ENCODE measurements around the gene CPED1. TPM values are rescaled to one million over a fixed set of nuclear protein-coding genes. Genes with fewer than 3 reads are reported as not detected.
"Not testable (repeated sequence)": the region's sequence is repeated elsewhere in the genome, so short reads cannot be mapped to it uniquely, and the experiment has no call there.

CPED1 gene
- total RNA-seq, 1 experiment from 2014 or later: 33.6 TPM

DNA sequence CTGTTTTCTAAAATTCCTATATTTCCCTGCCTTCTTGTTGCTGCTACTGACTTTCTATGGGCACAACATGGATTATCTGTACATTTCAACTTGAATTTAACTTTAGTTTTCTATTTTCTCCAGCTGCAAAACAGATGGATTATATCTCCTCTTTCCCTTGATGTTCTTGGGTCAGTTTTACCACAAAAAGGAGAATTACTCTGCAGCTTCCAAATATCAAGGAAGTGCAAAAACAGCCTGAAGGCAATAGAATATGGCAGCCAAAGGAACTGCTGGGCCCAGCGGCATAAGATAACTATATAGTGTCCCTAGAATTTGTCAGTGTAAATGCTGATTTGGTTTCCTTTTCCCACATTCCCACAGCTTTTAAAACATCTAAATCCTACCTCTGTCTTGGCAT is 29.1 kb downstream of the CPED1 start:
- peak; percentile 77 for DNase-seq (ENCODE audit: low read depth)

DNA sequence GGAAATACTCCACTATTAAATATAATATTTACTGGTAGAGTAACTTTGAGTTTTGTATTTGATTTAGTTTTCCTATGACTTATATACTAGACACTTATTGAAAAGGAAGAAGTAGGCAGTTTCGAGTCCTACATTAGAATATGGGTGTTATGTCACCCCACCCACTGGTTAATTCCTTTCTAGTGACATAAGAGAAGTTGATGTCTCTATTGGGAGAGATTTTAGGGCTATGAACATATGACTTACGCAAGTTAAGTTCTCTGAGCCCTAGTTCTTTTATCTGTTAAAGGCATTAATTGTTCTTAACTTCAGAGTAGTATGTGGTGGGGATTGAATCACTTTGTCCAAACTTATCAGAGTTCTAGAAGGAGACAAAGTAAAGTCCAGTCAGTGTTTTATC is 30.5 kb downstream of the CPED1 start:
- DNase-seq (ENCODE audit: low read depth): no peak

DNA sequence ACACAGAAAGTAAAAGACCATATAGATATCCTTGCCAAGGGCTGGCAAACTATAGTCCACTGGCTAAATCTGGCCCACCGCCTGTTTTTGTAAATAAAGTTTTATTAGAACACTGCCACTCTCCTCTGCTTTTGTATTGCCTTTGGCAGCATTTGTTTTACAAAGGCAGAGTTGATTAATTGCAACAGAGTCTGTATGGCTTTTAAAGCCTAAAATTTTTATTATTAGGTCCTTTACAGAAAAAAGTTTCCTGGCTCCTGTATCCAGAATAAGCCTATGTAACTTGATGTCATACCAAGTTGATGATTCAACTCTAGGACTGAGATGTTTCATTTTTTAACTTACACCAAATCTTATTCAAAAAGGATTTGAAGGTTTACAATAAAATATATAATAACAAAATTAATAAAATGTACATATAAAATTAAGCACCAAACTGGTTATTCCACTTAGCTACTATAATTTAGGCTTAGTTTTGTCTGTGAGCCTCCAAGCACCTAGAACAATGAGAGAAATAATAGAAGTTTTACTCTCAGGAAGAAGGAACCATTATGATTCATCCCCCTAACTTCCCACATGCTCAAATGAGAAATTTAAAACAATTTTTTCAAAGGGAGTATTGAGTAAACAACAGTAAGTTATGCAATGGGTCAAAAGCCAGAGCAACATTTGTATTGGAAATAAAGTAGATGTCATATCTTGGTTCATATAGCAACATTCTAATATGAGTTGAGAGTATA is 31.9 kb downstream of the CPED1 start:
- peak; percentile 54 for DNase-seq (ENCODE audit: low read depth)

- no peak for DNase-seq (ENCODE audit: low read depth)
These were observed 32.8 kb downstream of the CPED1 start for GRCh38 chr7:121020989-121021969.

- DNase-seq (ENCODE audit: low read depth): no peak
These were observed 34.7 kb downstream of the CPED1 start for GRCh38 chr7:121023194-121023593.

DNA sequence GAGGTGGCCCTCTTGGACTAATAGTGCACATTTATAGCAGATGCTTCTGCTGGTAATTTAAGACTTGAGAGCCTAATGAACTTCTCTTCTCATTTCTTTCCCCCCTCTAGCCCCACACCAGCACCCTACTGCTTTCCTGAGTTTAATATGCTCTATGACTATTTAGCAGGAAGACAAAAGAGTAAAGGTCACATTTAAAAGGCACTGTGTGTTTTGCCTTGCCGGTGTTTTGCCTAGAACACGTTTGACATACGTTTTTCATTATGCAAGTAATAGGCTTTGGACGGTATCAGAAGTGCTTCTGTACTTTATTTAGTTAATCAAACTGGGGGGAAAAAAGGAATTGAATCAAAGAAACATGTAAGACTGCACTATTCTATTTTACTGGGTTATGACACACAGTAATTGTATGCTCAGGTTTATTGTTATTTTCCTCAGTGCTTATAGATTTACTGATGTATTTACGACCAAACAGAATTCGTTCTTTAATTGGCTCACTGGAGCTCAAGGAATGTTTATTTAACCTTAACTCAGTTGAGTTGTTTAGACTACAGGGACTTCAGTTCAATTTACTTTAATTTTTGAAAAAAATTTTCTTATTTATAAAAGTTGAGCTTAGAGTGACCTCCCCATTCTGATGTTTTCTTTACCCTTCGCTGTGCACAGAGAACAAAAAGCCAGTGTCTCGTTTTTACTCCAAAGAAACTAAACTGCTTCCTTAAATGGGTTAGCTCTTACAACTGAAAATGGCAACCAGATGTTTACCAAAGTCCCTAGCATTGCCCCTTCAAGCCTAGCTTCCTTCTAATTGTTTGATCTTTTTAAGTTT is 35.4 kb downstream of the CPED1 start:
- peak; percentile 62 for DNase-seq (ENCODE audit: low read depth)

DNA sequence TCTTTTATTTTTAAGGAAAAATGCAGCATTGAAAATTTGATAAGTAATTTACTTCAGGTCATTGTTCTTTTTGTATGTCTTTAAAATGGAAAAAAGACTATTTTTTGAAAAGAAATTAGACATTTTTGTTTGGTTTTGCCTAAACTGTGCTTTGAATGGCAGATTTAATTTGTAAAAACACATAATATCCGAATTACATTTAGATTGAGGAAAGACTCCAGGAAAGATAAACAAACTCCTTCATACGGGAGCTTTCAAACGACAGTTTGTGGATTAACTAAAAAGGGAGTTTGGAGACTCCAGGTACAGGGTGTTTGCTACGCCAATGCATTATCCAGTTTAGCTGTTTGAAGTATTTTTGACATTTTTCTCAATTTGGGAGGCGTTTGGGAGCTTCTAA is 36.1 kb downstream of the CPED1 start:
- no peak for DNase-seq (ENCODE audit: low read depth)

DNA sequence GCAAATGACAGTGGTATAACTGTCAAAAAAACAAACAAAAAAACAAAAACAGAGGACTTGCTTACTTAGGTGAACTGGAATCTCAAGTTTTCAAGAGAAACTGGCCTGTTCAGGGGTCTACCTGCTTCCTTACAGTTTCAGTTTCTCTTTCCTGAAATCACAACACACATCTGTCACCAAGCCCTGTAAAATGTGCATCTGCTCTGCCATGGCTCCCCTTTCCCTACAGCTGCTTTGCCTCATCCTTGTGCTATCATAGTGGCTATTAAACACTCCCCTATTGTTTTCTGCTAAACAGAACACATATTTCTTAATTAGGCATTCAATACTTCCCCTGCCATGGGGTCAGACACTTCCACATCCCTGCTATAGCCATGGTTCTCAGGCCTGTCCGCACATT is 37.6 kb downstream of the CPED1 start:
- peak; percentile 30 for DNase-seq (ENCODE audit: low read depth)

- no peak for DNase-seq (ENCODE audit: low read depth)
These were observed 38.1 kb downstream of the CPED1 start for GRCh38 chr7:121026577-121027111.

GRCh38 chr7:121027761-121028669 is 39.5 kb downstream of the CPED1 start:
- no peak for DNase-seq (ENCODE audit: low read depth)

GRCh38 chr7:121029302-121029701 is 40.8 kb downstream of the CPED1 start:
- DNase-seq (ENCODE audit: low read depth): no peak

- no peak for DNase-seq (ENCODE audit: low read depth)
These were observed 41.8 kb downstream of the CPED1 start for GRCh38 chr7:121030308-121030707.

DNA sequence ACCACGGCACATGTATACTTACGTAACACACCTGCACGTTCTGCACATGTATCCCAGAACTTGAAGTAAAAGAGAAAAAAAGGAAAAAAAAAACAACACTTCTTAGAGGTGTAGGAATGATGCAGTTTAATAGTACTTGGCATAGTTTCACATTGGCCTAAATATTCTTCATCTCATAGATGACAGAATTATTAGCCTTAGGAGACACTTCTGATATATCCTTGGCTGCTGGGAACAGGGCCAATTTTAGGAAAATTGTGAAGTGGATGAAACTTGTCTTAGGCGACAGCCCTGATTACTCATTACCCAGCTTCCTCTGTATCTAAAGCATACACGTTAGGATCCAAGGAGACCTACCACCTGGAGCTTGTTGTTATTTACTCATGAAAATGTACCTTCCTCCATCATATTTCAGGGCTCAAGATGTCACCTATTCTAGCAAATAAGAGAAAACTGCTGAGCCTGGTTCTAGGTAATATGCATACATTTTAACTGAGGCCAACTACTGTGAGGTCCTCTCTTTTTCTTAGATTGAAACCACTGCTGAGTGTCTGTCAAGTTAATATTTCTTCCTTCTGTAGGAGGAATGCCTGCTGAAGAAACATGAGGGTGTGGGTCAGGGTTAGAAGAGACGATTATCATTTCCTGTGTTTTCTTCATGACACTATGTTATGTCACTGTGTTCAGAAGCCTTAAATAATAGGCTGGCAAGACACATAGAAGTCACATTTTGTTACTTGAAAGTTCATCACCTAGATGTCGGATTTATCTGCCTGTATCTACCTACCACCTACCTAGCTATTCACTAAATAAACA is 44.3 kb downstream of the CPED1 start:
- DNase-seq (ENCODE audit: low read depth): peak; percentile 46

DNA sequence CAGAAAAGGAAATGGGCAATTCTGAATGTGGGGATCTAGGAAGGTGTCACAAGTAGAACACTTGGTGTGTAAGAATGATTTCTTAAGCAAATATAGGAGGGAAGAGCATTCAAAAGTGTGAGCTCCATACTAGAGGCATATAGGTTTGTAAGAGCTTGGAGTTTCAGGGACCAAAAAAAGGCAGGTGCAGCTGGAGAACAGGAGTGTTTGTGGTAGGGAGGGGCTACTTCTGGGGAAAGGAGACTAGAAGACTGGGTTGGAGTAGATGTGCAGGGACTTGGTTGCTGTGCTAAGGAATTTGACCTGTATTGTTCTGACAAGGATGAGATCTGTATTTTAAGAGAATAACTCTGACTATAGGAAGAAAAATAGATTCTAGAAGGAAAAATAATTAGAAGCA is 46.4 kb downstream of the CPED1 start:
- no peak for DNase-seq (ENCODE audit: low read depth)

GRCh38 chr7:121036776-121037175 is 48.3 kb downstream of the CPED1 start:
- DNase-seq (ENCODE audit: low read depth): not testable (repeated sequence)

DNA sequence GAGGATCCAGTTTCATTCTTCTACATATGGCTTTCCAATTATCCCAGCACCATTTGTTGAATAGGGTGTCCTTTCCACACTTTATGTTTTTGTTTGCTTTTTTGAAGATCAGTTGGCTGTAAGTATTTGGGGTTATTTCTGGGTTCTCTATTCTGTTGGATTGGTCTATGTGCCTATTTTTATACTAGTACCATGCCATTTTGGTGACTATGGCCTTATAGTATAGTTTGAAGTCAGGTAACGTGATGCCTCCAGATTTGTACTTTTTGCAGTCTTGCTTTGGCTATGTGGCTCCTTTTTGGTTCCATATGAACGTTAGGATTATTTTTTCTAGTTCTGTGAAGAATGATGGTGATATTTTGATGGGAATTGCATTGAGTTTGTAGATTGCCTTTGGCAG is 48.8 kb downstream of the CPED1 start:
- DNase-seq (ENCODE audit: low read depth): not testable (repeated sequence)

GRCh38 chr7:121037957-121038716 is 49.6 kb downstream of the CPED1 start:
- DNase-seq (ENCODE audit: low read depth): no peak

DNA sequence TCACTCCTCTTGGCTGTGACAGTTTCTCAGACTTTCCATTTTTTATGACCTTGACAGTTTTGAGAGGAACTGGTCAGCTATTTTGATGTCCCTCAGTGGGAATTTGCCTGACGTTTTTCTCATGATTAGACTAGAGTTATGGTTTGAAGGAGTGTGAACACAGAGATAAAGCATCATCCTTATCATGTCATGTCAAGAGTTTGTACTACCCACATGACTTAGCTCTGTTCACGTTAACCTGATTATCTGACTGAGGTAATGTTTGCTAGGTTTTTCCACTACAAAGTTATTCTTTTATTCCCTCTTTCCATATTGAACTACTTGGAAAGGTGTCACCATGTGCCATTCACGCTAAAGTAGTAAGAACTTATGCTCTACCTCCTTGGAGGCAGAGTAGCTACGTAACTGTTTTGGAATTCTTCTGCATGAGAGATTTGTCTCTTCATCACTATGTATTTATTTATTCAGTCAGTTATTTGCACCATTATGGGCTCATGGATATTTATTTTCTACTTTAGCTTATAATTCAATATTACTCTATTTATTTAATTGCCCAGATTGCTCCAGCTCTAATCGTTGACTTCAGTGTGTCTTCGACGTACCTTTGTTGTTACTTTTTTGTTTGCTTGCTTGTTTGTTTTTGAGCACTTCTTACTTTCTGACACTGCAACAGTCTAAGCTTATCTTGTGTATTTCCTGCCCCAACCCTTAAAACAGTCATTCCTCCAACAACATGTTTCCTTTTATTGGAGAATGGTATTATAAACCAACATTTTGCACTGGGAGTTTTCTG is 50.4 kb downstream of the CPED1 start:
- DNase-seq (ENCODE audit: low read depth): no peak
